ENCODE results near the gene PPP1R3E. TPM values are rescaled to one million over a fixed set of nuclear protein-coding genes. Genes with fewer than 3 reads are reported as not detected.

The PPP1R3E gene
- total and polyA plus RNA-seq, 2 of the 13 experiments (the other 11 are each of a cell fraction or from before 2014, with no cell fraction given): 16.5 to 26.5 TPM

DNA sequence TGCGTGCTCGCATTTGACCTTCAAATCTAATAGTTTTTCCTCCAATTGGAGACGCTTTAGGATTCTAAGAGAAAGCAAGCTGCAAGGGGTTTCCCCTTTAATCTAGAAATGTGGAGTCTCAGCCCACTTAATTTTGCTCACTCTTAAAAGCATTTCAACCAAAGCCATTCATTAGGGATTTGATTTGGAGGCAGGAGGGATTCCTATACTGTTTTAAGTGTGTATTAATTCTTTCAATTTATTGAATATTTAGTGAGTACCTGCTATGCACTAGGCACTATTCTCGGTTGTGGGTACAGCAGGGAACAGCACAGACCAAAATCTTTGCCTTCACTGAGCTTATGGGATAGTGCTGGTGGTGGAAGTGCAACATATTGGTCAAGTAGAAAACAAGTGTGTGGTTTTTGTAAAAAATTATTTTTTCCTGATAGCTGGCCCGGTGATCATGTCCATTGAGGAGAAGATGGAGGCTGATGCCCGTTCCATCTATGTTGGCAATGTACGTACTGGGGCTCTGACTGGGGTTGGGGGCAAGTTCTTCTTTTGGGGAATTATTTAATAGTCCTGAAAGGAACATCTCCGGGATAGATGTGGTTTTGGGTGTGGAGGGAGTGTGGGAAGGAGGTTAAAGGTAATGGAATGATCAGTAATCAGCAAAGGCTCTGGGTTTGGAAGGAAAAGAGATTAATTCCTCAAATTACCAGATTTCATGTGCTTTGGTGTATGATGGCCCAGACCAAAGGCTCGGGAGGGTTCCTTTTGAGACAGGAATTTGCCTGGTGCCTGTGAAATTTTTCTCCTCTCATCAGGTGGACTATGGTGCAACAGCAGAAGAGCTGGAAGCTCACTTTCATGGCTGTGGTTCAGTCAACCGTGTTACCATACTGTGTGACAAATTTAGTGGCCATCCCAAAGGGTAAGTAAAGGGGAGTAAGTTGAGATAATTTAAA lies 20.2 kb upstream of the PPP1R3E start (continued):
- TF ChIP-seq, protein P1, sequence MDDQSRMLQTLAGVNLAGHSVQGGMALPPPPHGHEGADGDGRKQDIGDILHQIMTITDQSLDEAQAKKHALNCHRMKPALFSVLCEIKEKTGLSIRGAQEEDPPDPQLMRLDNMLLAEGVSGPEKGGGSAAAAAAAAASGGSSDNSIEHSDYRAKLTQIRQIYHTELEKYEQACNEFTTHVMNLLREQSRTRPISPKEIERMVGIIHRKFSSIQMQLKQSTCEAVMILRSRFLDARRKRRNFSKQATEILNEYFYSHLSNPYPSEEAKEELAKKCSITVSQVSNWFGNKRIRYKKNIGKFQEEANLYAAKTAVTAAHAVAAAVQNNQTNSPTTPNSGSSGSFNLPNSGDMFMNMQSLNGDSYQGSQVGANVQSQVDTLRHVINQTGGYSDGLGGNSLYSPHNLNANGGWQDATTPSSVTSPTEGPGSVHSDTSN (CRISPR knock-in tag; IDR thresholded peaks at IDR 0.05; ENCODE audit: borderline replicate concordance): no peak
- TF ChIP-seq ZNF724P (CRISPR knock-in tag; IDR thresholded peaks at IDR 0.05; ENCODE audit: borderline replicate concordance) (peak; percentile 33; the same call in 1 of the 2 replicates), SNAPC4 (CRISPR knock-in tag; IDR thresholded peaks at IDR 0.05) (0 out of 2 replicates have a peak, but pooled peaks have one; percentile 22), DPF2 (CRISPR knock-in tag; IDR thresholded peaks at IDR 0.05; ENCODE audit: borderline replicate concordance, low read depth) (0 out of 2 replicates have a peak, but pooled peaks have one; percentile 35), CREBL2 (CRISPR knock-in tag; IDR thresholded peaks at IDR 0.05; ENCODE audit: borderline replicate concordance) (no peak), ARNT2 (CRISPR knock-in tag; IDR thresholded peaks at IDR 0.05; ENCODE audit: low read depth) (0 out of 2 replicates have a peak, but pooled peaks have one; percentile 11), KLF13 (CRISPR knock-in tag; IDR thresholded peaks at IDR 0.05) (no peak), HNRNPK (IDR thresholded peaks at IDR 0.05; ENCODE audit: low read depth, low read length, poor library complexity, severe bottlenecking) (no peak), PCBP2 (optimal IDR thresholded peaks at IDR 0.05; ENCODE audit: low read depth, low read length, poor library complexity, severe bottlenecking) (peak; percentile 76), ZNF670 (CRISPR knock-in tag; IDR thresholded peaks at IDR 0.05; ENCODE audit: borderline replicate concordance) (no peak), ZNF879 (CRISPR knock-in tag; IDR thresholded peaks at IDR 0.05) (peak; percentile 68; the same call in 1 of the 2 replicates), ZNF557 (CRISPR knock-in tag; IDR thresholded peaks at IDR 0.05) (0 out of 2 replicates have a peak, but pooled peaks have one; percentile 16), ZSCAN21 (CRISPR knock-in tag; IDR thresholded peaks at IDR 0.05; ENCODE audit: borderline replicate concordance) (no peak), ZNF710 (CRISPR knock-in tag; IDR thresholded peaks at IDR 0.05; ENCODE audit: borderline replicate concordance) (0 out of 2 replicates have a peak, but pooled peaks have one; percentile 8), ZNF773 (CRISPR knock-in tag; IDR thresholded peaks at IDR 0.05; ENCODE audit: borderline replicate concordance) (no peak)
- TF ChIP-seq, protein P2, sequence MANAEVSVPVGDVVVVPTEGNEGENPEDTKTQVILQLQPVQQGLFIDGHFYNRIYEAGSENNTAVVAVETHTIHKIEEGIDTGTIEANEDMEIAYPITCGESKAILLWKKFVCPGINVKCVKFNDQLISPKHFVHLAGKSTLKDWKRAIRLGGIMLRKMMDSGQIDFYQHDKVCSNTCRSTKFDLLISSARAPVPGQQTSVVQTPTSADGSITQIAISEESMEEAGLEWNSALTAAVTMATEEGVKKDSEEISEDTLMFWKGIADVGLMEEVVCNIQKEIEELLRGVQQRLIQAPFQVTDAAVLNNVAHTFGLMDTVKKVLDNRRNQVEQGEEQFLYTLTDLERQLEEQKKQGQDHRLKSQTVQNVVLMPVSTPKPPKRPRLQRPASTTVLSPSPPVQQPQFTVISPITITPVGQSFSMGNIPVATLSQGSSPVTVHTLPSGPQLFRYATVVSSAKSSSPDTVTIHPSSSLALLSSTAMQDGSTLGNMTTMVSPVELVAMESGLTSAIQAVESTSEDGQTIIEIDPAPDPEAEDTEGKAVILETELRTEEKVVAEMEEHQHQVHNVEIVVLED (CRISPR knock-in tag; IDR thresholded peaks at IDR 0.05; ENCODE audit: borderline replicate concordance): no peak
